GM21619 (cell line): ENCODE measurements around the gene TCEAL8.

ENCODE experiments used
- ATAC-seq: cut with Tn5 transposase; IDR thresholded peaks from one replicate; pipeline ENCODE4 v1.9.1; 2021; ENCODE audit not compliant: unreplicated experiment

The TCEAL8 gene

DNA sequence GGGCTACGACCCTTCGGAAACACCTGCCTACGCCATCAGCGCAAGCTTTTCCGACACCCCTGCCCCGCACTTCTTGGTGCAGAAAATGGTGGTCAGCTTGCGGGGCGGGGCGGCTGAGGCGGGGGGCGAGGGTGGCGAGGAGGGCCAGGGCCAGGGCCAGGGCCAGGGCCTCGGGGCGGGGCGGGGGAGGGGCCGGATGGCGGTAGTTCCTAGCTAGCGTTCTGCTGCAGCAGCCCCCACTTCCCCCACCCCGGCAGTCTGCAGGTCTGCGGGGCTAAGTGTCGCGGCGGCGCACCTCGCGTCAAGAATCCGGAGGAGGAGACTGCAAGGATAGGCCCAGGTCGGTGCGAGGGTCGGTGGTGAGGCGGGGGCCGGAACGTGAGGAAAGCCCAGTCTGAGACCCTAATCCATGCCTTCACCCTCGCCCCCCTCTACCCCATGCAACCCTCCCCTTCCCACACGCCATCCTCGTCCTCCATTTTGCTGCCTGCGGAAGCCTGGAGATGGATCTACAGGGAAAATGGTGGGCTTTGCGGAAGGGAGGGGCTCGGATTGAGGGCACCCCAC is 39.4 kb downstream of the TCEAL8 start:
- ATAC-seq = peak; percentile 25

DNA sequence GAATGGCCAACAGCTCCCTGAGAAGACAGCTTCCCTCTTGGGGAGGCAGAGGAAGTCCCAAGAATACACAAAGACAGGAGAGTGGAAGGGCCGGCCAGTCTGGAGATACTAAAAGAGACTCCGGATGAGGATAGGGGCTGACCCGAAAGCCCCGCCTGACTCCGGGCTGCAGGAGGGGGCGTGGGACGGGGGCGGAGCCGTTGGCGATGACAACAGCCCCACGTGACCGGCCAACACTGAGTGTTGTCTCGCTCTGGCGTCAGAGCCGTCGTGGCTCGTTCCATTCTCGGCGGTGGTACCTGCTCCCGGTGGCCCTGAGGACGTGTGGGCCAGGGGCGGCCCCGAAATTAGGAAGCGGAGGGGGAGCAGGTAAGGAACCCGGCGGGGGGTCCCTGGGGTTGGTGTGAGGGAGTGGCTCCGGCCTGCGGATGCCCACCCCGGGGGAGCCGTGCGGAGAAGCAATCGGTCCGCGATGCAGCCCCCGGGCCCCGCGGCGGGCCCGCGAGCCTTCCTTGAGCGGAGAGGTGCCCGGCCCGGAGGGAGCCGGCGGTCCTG is 40.0 kb downstream of the TCEAL8 start, which contains the start of gene BEX4:
Gene BEX4, plus strand, starts transcription at position 239 of the 555 bp plus-strand sequence. CDS start 1,046 bp downstream, outside the sequence.
- peak; percentile 94 for ATAC-seq

DNA sequence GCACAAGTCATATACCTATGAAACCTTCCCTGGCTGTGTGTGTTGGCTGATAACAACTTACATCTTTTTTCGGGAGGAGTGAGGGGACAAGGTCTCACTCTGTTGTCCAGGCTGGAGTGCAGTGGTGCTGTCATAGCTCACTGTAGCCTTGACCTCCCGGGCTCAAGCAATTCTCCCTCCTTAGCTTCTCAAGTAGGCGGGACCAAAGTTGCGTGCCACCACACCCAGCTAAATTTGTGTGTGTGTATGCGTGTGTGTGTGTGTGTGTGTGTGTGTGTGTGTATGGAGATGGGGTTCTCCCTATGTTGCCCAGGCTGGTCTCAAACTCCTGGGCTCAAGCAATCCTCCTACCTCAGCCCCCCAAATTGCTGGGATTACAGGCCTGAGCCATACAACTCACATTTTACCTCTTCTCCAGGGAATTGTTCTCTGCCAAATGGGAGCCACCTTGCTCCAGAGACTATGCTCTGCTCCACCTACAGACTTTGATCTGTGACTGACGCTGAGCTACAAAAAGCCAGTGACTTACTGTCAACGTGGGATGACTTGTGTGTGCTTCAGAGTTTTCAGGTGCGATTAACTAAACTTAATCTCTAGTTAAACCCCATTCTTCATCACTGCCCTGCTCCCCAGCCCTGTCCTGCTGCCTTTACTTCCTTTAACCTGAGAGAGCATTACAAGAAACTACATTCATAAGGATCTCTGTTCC is 42.1 kb downstream of the TCEAL8 start:
- ATAC-seq = no peak

DNA sequence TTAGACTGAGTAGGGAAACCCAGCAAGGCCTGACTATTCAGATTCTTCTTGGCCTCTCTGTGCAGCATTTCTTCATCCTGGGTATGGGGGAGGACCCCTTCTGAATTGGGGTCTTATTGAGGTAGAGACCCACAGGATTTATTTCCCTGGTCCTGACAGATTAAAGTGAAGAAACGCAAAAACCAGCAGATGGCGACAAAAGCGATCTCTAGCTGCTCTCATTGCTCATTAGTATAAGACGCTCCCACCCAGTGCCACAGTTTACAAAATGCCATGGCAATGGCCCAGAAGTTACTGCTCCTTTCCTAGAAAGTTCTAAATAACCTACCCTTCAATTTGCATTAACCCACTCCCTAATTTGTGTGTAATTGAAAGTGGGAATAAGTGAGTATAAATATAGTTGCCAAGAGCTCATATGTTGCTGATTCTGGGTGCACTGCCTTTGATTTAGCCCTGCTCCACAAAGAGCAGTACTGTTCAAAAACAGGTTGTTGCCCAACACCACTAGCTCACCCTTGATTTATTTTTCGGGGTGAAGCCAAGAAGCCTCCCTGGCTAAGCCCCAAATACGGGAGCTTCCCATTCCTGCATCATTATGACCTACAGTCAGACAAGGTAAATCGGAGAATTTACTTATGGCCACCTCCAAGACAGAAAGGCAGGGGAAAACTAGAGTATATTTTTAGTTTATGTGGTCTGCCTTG is 43.8 kb downstream of the TCEAL8 start:
- no peak for ATAC-seq

DNA sequence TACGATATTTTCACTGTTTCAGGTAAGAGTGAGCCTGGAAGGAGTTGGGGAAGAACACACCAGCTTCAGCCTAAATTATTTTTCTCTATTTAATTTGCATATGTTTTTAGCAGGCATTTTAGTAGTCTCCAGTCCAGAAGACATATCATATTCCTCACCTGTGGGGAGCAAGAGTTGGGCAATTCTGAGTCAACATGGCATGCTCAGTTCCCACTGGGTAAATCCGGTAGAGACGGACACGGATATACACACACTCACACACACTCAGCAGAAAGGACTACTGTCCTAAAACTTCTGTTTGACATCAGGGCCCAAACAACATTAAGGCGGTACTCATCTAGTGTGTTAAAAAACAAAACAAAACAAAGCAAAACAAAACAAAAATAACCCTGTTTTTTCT is 44.9 kb downstream of the TCEAL8 start:
- no peak for ATAC-seq
